ENCODE data around the gene CASQ2. TPM values are rescaled to one million over a fixed set of nuclear protein-coding genes. Genes with fewer than 3 reads are reported as not detected.

The CASQ2 gene
- total and polyA plus RNA-seq, 3 donors from 2014 or later: 0.74 to 8.6 (median 1.9) TPM

DNA sequence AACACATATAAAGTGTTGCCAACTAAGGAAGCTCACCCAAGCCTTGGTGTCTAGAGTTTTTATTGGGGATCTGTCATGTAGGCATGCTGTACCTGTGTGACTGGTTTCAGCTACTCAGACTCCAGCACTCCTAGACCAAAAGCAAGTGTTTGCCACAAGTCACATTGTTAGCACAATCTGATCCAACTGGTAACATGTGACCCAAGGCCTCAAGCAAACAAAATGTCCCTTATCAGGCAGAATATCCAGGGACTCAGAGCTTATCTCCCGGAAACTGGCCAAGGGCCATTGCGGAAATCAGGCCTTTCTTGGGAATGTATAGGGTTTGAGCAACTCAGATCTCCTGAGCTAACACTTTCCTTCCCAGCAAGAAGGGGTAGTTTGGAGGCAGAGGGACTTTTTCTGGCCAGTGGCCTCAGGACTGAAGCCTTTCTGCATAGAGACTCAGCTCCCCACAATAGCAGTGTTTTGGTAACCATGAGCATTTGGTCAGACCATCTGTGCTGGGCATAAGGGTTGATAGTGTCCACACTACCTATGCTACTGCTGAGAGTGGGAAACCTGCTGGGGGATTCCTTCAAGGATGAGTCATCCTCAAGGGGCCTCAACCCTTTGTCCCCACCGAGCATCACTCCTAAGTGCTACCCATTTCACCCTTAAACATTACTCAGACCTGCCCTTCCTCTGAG, 42.8 kb upstream of the CASQ2 start:
- Histone ChIP-seq H3K36me3 (ENCODE audit: low read depth, missing control alignments) (no peaks in the 10 kb centered on the region), H3K27me3 (no peaks in the 10 kb centered on the region), H3K9me3 (no peaks in the 10 kb centered on the region), H3K4me1 (no peaks in the 10 kb centered on the region), H3K4me3 (no peak overlapping the region), H3K27ac (no peak overlapping the region)
- WGBS, 2 donors: 59 to 79% methylated on average over 3 of the region's 3 CpGs
- TF ChIP-seq POLR2A (IDR thresholded peaks at IDR 0.05): no peak
- TF ChIP-seq, protein P1, sequence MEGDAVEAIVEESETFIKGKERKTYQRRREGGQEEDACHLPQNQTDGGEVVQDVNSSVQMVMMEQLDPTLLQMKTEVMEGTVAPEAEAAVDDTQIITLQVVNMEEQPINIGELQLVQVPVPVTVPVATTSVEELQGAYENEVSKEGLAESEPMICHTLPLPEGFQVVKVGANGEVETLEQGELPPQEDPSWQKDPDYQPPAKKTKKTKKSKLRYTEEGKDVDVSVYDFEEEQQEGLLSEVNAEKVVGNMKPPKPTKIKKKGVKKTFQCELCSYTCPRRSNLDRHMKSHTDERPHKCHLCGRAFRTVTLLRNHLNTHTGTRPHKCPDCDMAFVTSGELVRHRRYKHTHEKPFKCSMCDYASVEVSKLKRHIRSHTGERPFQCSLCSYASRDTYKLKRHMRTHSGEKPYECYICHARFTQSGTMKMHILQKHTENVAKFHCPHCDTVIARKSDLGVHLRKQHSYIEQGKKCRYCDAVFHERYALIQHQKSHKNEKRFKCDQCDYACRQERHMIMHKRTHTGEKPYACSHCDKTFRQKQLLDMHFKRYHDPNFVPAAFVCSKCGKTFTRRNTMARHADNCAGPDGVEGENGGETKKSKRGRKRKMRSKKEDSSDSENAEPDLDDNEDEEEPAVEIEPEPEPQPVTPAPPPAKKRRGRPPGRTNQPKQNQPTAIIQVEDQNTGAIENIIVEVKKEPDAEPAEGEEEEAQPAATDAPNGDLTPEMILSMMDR (IDR thresholded peaks at IDR 0.05): no peak
- DNase-seq: no peak
- intact Hi-C loops (cut with DNase I; ENCODE audit: low total_unique reads): no loop called here

DNA sequence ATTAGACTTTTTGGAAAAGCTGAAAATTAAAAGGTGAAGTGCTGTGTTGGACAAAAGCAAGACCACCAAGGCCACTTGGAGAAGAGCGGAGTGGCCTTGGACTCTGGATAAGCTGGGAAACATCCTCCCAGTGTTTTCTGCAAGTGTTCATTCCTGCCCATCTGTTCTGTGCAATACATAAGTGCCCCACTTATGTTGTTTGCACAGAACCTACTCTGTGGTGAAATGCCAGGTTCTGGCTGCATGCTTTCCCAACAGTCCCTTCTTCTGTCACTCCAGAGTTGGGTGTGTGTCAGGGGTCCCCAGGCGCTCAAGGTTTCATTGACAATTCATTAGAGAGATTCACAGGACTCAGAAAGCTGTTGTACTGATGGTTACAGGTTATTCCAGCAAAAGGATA, 42.1 kb upstream of the CASQ2 start:
- H3K9me3 ChIP-seq: no peaks in the 10 kb centered on the region
- H3K27ac ChIP-seq: no peak overlapping the region
- no peak overlapping the region for H3K4me3 ChIP-seq
- no peaks in the 10 kb centered on the region for H3K27me3 ChIP-seq
- intact Hi-C loops (cut with DNase I; ENCODE audit: low total_unique reads): no loop called here
- H3K36me3 ChIP-seq (ENCODE audit: low read depth, missing control alignments): no peaks in the 10 kb centered on the region
- no peaks in the 10 kb centered on the region for H3K4me1 ChIP-seq
- no peak for DNase-seq
- WGBS, 2 donors: 42 to 58% methylated on average over 2 of the region's 2 CpGs
- no peak for TF ChIP-seq POLR2A (IDR thresholded peaks at IDR 0.05)
- TF ChIP-seq, protein P1 (IDR thresholded peaks at IDR 0.05): no peak

DNA sequence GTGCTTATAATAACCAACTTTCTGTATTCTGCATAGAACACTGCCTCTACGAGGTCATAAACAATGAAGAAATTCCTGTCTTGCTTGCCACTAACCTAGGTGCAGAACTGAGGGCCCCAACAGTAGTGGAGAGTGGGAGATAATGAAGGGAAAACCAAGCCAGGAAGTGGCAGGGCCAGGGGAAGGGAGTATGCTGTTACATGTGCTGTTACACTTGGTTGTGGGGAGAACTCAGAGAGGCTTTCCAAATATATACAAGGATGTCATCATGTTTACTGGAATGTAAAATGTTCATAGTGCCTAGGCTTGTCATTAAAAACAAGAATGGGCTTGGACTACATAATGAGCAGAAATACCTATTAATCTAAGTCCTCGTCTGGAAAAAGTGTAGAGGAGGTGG, 41.3 kb upstream of the CASQ2 start:
- WGBS, 2 donors: 57 to 64% methylated on average over 2 of the region's 2 CpGs
- TF ChIP-seq, protein P1 (IDR thresholded peaks at IDR 0.05): no peak
- no peak for TF ChIP-seq POLR2A (IDR thresholded peaks at IDR 0.05)
- no peaks in the 10 kb centered on the region for H3K9me3 ChIP-seq
- no peak for DNase-seq
- no peaks in the 10 kb centered on the region for H3K36me3 ChIP-seq (ENCODE audit: low read depth, missing control alignments)
- no peak overlapping the region for H3K27ac ChIP-seq
- no peaks in the 10 kb centered on the region for H3K27me3 ChIP-seq
- intact Hi-C loops (cut with DNase I; ENCODE audit: low total_unique reads): no loop called here
- H3K4me1 ChIP-seq: no peaks in the 10 kb centered on the region
- no peak overlapping the region for H3K4me3 ChIP-seq

DNA sequence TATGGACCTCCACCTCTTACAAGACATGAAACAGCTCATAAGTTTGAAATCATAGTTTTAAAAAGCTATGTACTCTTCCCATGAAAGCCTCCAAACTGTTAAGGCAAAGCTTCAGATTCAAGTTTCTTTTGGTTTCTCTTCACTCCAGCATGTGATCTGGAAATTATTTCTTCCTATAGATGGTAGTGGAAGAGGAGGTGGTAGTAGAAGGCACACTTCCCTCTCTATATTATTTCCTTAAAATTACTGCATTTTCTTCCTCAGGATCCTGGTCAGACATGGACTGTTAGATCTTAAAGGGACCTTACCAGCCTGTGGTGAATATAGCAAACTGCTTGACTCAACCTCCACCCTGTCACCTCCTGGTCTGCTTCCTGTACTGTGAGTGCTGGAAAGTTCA, 40.6 kb upstream of the CASQ2 start:
- Histone ChIP-seq H3K9me3 (no peaks in the 10 kb centered on the region), H3K27me3 (no peaks in the 10 kb centered on the region)
- intact Hi-C loops (cut with DNase I; ENCODE audit: low total_unique reads): no loop called here

More for the DNA sequence above, 40.6 kb upstream of the CASQ2 start:
- no peak for DNase-seq
- no peak overlapping the region for H3K4me3 ChIP-seq
- no peaks in the 10 kb centered on the region for H3K4me1 ChIP-seq
- TF ChIP-seq POLR2A (IDR thresholded peaks at IDR 0.05): no peak
- TF ChIP-seq, protein P1 (IDR thresholded peaks at IDR 0.05): no peak
- H3K27ac ChIP-seq: no peak overlapping the region
- no peaks in the 10 kb centered on the region for H3K36me3 ChIP-seq (ENCODE audit: low read depth, missing control alignments)

Data from testis (tissue), 3 donors.